HG02943 (cell line): ENCODE data around the gene SFMBT1.

ENCODE experiments used
- ATAC-seq: cut with Tn5 transposase; IDR thresholded peaks from one replicate; pipeline ENCODE4 v1.9.1; 2021; ENCODE audit warnings: mild to moderate bottlenecking, low read depth, moderate library complexity; ENCODE audit not compliant: unreplicated experiment

SFMBT1 gene

GRCh38 chr3:52891615-52892081 is 154.2 kb downstream of the SFMBT1 start:
- ATAC-seq = no peak

DNA sequence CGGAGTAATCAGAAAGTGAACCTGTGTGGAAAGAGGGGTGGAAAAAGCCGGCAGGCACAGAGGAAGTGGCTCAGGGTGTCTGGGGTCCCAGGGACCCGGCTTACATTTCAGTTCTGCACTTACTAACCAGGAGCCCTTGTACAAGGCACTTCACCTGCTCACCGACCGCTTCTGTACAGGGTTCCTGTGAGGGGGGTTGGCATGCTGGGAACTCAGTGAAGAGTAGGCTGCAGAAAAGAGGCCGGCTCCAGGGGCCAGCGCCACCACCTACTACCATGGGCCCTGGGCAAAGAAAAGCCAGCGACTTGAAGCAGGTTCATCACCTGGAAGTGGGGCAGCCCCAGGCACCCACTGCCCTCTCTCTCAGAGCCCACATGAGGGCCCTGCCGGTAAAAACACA is 154.7 kb downstream of the SFMBT1 start:
- ATAC-seq = no peak

DNA sequence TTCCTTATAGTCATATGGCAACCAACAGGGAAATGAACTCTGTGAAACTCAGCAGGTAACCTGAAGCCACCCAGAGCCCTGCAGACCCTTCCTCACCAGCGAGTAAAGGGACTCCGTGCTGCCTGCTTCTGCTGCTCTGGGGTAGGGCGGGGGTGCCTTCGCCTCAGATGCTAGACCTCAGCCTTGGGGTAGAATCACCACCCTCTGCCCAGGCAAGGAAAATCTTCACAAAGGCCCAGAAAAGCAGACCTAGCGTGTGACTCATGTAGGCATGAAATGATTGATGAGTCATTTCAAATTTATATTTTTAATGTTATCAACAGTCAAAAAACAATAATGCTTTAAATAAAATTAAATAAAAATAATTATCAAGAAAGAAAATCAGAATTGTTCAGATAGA is 155.1 kb downstream of the SFMBT1 start:
- no peak for ATAC-seq

- ATAC-seq = no peak
These were observed 156.0 kb downstream of the SFMBT1 start for GRCh38 chr3:52889901-52890300.

GRCh38 chr3:52887166-52887565 is 158.7 kb downstream of the SFMBT1 start:
- no peak for ATAC-seq

- no peak for ATAC-seq
These were observed 159.7 kb downstream of the SFMBT1 start for GRCh38 chr3:52886049-52886730.

DNA sequence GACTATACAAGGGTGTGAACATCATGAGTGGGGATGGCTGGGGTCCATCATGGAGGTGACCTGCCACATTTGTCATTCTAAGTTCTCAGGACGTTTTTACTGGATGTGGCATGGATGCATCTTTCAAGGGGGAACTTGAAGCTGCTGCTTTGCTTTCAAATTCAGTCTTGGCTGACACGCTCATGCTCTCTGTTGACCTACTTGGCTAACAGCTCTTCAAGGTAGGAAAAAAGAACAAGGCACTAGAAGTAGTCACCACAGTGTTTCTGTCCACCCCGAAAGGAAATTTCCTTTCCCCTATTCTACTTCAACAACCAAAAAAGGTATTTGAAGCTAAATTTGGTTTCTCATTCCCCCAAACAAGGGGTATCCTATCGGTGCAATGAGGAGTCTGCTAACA is 163.5 kb downstream of the SFMBT1 start:
- no peak for ATAC-seq

DNA sequence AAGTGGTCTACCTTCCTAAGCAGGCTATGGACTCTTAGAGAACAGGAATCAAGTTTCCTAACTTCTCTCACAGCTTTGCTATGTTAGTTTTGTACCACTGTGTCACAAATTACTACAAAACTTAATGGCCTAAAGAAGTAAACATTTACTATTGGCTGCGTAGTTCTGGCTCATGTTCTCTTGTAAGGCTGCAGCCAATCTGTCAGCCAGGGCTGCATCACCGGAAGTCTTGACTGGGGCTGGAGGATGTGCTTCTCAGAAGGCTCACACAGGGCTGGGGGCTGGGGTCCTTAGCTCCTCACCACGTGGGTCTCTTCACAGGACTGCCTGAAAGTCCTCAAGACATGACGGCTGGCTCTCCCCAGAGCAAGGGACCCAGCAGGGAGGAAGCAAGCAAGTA is 164.0 kb downstream of the SFMBT1 start:
- no peak for ATAC-seq

DNA sequence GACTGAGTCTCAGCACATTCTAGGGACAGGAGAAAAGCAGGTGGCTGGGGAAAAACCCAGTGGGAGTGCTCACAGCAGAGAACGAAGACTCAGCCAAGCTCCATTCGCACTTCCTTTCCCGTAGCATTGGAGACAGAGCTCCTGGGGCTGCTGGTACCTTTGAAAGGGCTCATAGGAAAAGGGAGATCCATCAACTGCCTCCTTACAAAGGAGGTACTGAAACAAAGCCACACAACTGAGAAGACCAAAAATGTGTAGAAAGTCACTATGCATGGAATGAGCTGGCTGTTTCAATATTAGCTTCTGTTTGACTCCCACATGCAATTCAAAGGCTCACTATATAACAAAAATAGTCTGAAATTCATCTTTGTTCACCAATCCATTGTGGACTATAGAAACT is 165.4 kb downstream of the SFMBT1 start:
- no peak for ATAC-seq

DNA sequence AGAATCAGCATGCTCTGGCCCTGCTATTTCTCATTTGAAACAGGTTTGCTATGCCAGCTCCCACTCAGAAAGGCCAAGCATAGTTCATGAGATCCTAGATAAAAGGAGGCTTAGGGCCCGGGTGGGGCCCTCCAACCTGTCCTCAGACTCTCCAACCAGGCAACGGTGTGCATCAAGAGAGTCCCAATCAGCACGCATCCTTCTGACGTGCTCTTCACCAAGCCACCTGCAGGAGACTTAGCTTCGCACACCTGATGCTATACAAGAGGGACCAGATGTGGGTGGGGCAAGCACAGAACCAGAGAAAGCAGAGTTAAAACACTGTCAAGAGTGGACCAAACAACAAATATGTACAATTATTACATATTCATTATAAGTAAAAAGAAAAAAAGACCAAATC is 165.8 kb downstream of the SFMBT1 start:
- ATAC-seq = no peak

DNA sequence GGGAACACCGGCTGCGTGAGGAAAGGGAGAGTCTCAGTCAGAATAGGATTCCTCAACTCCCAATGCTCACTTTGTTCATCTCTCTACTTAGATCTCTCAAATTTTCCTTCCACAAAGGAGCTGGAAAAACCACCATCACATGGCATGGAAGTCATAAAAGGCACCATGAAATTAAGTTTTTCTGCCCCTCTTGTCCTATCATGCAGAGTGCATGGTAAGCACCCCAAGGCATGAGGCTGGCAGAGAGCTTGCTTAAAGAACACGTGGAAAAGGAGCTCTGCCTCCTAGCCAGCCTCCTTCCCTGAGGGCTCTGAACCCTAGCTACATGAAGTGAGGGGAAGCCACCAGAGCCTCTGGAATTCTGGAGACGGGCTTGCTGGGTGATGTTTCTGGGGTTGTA is 166.3 kb downstream of the SFMBT1 start:
- ATAC-seq = no peak

DNA sequence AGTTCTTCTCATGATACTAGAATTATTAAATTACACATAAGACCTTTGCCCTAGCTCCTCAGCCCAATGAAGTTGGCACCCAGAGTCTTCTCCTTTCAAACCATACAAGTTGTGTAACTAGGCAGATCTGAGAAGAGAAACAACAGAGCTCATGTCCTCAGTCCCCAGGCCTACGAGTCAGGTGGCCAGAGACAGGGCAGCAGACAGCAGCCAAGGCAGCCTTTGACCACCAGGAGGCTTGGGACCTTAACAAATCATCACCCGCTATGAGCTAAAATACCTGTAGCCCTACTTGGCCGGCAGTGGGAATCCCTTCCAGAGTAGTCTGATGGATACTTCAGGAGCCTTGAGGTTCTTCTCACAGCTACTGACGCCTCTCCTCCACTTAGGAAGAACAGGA is 166.8 kb downstream of the SFMBT1 start:
- ATAC-seq = no peak

- no peak for ATAC-seq
These were observed 168.8 kb downstream of the SFMBT1 start for GRCh38 chr3:52877085-52877484.

GRCh38 chr3:52874864-52875587 is 170.8 kb downstream of the SFMBT1 start:
- no peak for ATAC-seq

DNA sequence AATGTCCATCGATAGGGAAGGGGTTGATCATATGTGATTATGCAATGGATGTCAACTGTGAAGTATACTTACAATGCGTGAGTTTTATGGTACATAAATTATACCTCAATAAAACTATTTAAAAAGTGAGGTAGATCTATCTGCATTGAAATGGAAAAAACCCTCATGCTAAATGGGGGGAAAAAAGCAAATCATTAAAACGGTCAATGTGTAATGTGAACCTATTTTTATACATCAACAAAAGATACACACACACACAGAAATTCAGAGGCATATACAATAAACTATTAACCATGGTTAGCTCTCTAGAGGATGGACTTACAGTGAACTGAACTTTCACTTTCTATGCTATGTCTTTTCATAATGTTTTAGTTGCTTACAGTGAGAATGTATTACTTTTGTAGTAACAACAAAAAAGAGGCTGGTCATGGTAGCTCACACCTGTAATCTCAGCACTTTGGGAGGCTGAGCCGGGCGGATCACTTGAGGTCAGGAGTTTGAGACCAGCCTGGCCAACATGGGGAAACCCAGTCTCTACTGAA is 171.6 kb downstream of the SFMBT1 start:
- peak; percentile 49 for ATAC-seq

DNA sequence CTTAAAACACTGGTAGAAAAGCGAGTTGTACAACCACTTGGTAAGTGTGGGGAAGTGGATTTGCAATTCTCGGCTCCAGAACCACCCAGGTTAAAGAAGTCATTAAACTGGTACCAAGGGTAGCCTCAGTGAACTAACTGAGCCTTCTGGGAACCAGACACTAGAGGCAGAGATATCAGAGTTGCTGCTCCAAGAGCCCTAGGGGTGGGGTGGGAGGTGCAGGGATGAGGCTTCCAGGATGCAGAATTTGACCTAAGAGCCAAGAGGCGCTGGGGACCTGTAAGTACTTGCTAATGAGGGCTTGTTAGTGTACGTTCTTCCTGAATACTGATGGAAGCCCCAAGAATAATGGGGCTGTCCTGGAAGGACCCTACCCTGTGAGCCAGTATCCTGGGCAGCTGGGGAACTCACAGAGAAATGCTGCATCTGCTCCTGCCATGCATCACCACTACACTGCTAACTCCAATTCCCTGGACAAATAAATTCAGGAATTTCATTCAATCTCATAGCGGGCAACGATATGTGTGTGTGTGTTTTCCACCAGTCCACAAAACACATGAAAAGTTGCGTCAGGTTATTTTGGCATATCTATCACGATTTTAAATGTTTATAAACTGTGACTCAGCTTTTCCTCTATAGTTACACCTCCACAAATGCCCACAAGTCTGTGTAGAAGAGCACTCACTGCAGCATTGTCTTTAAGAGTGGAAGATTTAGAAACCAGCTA is 172.3 kb downstream of the SFMBT1 start:
- ATAC-seq = no peak

DNA sequence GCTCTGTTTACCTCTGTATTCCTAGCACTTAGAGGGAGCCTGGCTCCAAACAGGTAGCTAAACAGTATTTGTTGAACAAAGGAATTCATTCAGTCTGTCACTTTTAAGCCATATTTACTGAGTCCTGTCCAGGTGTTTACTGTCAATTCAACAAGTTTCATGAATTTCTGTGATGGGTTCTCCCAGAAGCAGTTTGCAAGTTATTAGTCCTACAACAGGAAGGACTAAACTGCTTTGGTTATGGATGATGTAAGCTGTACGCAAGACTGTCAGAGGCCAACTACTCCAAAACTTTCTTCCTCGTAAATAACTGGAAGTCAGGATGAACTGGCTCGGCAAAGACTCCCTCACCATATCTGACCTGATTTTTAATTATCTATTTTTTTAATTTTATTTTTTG is 173.6 kb downstream of the SFMBT1 start:
- ATAC-seq = no peak

DNA sequence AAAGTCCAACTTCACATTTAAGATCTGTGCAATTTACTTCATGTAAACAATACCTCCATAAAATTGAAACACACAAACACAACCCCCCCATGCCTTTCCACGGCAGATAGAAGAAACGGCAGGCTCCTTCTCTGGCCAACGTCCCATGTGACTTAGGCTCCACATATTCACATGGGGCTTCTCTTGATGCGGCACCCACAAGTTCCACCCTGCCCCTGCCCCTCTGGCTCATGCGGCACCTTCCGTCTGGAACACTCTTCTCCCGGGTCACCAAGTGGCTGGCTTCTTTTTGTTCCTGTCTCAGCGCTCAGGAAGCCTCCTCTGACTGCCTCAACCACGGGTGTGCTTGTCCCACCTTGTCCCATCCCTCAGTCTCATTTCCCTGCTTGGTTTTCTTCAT is 174.1 kb downstream of the SFMBT1 start:
- ATAC-seq = no peak

DNA sequence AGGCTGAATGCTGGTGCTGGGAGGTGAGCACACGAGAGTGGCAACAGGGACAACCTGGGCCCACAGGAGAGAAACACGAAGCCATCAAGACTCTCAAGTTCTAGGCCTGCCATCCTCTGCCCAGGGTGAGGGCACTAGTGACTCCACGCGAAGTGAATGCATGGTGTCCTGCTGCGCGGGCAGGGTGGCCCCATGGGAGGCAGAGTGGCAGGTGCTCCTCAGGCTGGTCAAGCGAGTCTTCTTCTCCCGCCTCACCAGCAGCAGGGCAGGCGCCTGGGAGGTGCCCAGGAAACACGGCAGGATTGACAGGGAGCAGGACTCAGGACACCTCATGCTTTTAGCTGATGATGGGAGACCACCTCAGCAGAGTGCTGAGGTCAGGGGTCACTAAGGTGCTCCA is 175.4 kb downstream of the SFMBT1 start:
- no peak for ATAC-seq

GRCh38 chr3:52866427-52866826 is 179.4 kb downstream of the SFMBT1 start:
- no peak for ATAC-seq

DNA sequence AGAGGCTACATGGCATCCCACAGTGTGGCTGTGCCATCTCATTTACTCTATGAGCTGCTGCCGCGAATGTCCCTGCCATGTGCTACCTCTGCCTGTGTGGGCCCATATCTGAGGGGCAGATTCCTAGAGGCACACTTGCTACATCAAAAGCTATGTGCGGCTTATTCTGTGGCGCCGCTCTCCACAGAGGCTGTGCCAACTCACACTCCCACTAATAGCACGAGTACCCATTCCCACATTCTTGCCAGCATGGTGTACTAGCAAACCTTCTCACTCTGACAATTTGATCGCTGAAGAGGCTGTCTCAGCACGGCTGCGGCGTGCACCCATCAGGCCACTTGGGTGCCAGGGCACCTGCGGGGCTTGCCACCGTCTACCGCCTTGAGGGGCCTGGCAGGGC is 179.9 kb downstream of the SFMBT1 start:
- ATAC-seq = no peak
